Uterus (tissue), 2 donors: Measurements from ENCODE around the gene ACOT13.
"Not testable (repeated sequence)": the region's sequence is repeated elsewhere in the genome, so short reads cannot be mapped to it uniquely, and the experiment has no call there.

Source experiments
- CTCF ChIP-seq, 4 experiments: fragments of 200-600 bp in 2 of 4; fragments of 450-650 bp in 2 of 4; sonication (generic) in 2 of 4; IDR thresholded peaks; one replicate each; pipeline ENCODE4 v1.5.1; 2016 to 2019; ENCODE audit warnings: antibody characterized with exemption in 4 of 4, mild to moderate bottlenecking in 2 of 4, moderate library complexity in 1 of 4
- POLR2A ChIP-seq, 2 donors: fragments of 450-650 bp; IDR thresholded peaks; one replicate each; pipeline ENCODE4 v1.6.1; 2016; ENCODE audit warnings: antibody characterized with exemption in 2 of 2, mild to moderate bottlenecking in 1 of 2, moderate library complexity in 1 of 2

- not testable (repeated sequence) for TF ChIP-seq CTCF, POLR2A (IDR thresholded peaks at IDR 0.05)
Measured at GRCh38 chr6:24731456-24732134, 64.7 kb downstream of the ACOT13 start.
